Measurements from ENCODE around the gene HYI.

The HYI gene

DNA sequence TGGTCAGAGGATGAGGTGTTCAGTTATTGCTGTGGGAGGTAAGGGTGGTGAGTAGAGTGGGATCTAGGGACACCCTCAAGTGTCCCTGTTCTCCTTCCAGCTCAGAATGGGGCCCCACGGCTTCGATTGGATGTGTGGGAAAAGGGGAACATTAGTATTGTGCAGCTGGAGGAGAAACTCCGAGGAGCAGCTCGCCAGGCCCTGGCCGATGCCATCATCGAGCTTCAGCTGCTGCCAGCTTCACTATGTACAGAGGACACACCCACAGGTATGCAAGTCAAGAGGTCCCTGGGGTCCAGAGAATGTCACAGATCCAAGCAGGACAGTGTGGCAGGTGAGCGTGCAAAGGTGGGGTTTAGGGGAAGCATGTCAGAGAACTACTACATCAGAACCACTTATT lies 13.9 kb downstream of the HYI start:
- 100% methylated on average over 5 of the region's 7 CpGs for WGBS (ENCODE audit: insufficient coverage)
- CTCF ChIA-PET: interaction anchor here (1.3 to 1.8 kb wide), 3 partner anchors 11 to 213 kb away, joined by 3 read pairs; no protein-coding TSS in a partner anchor
- no peaks in the 10 kb centered on the region for H3K27me3 ChIP-seq (replicated peaks in 2 of 5; ENCODE audit: control insufficient read depth in 4 of 5, insufficient read depth in 5 of 5, low read length in 4 of 5)
- H3K9me3 ChIP-seq (ENCODE audit: control extremely low read depth in 1 of 5, control insufficient read depth in 4 of 5, insufficient read depth in 2 of 5, low read depth in 1 of 5, low read length in 4 of 5): no peaks in the 10 kb centered on the region
- H3K36me3 ChIP-seq (ENCODE audit: control insufficient read depth in 4 of 4, insufficient read depth in 4 of 4, low read length in 3 of 4): peaks cover 16 to 96% (median 76%) of the 10 kb centered on the region in 4 experiments
- DNase-seq: no peak
- no peaks in the 10 kb centered on the region for H3K4me1 ChIP-seq (ENCODE audit: control extremely low read depth in 1 of 4, control insufficient read depth in 4 of 4, insufficient read depth in 4 of 4, low read length in 3 of 4)
- POLR2A ChIA-PET: no interaction called here
- H3K4me3 ChIP-seq (ENCODE audit: control insufficient read depth in 1 of 7, extremely low read depth in 1 of 7, insufficient read depth in 4 of 7, low read depth in 2 of 7, low read length in 6 of 7): no peak overlapping the region
- no peak overlapping the region for H3K27ac ChIP-seq (ENCODE audit: insufficient read depth in 1 of 2, low read depth in 1 of 2, low read length in 2 of 2, poor library complexity in 1 of 2, severe bottlenecking in 2 of 2)

DNA sequence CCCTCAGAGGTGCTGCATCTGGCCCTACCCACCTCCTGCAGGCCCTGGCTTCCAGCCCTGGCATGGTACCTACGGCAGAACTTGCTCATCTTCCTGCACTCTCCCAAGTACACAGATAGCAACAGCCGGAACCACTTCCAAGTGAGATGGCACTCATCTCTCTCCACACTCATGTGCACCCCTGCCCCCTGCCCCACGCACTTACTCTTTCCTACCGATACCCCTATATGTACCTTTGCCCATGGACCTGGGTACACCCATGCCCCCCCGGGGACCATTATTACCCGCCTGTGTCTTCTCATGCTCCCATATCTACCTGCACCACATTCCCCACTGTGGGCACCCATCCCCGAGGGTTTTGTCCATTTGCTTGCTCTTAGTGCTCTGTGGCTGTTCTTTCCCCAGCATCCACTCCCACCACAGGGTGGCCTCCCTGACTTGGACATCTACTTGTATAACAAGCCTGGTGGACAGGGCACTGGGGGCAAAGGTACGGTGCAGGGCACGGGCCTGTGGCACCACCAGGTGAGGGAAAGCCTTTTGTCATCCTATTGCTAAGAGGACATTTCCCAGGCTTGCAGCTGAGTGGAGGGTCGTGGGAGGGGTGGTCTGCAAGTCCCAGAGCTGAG lies 14.7 kb downstream of the HYI start:
- POLR2A ChIA-PET: interaction anchor here (1.0 kb wide), 1 partner anchor 11 kb away, joined by 4 read pairs; no protein-coding TSS in a partner anchor
- no peaks in the 10 kb centered on the region for H3K4me1 ChIP-seq (ENCODE audit: control extremely low read depth in 1 of 4, control insufficient read depth in 4 of 4, insufficient read depth in 4 of 4, low read length in 3 of 4)
- DNase-seq: no peak
- 97% methylated on average over 6 of the region's 10 CpGs for WGBS (ENCODE audit: insufficient coverage)
- H3K27ac ChIP-seq (ENCODE audit: insufficient read depth in 1 of 2, low read depth in 1 of 2, low read length in 2 of 2, poor library complexity in 1 of 2, severe bottlenecking in 2 of 2): no peak overlapping the region
- CTCF ChIA-PET: interaction anchor here (1.3 to 1.8 kb wide), 2 partner anchors 24 to 212 kb away, joined by 3 read pairs; no protein-coding TSS in a partner anchor
- H3K9me3 ChIP-seq (ENCODE audit: control extremely low read depth in 1 of 5, control insufficient read depth in 4 of 5, insufficient read depth in 2 of 5, low read depth in 1 of 5, low read length in 4 of 5): no peaks in the 10 kb centered on the region
- H3K27me3 ChIP-seq (replicated peaks in 2 of 5; ENCODE audit: control insufficient read depth in 4 of 5, insufficient read depth in 5 of 5, low read length in 4 of 5): no peaks in the 10 kb centered on the region
- H3K4me3 ChIP-seq (ENCODE audit: control insufficient read depth in 1 of 7, extremely low read depth in 1 of 7, insufficient read depth in 4 of 7, low read depth in 2 of 7, low read length in 6 of 7): no peak overlapping the region
- H3K36me3 ChIP-seq (ENCODE audit: control insufficient read depth in 4 of 4, insufficient read depth in 4 of 4, low read length in 3 of 4): peaks cover 20 to 96% (median 77%) of the 10 kb centered on the region in 4 experiments

DNA sequence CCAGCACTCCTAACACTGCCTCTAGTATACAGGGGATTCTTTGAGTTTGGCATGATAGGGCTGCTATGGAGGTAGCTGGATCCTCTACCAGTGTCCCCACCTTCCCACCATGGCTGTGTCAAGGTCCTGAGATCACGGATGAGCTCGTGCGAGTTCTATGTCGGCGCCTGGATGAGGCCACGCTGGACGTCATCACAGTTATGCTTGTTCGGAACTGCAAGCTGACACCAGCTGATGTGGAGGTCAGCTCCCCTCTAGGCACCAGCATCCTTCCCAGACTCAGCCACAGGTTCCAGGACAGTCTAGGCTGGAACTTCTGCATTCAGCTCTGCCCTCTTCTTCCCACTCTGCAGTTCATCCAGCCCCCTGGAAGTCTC lies 15.2 kb downstream of the HYI start:
- 99% methylated on average over 8 of the region's 8 CpGs for WGBS (ENCODE audit: insufficient coverage)
- H3K36me3 ChIP-seq (ENCODE audit: control insufficient read depth in 4 of 4, insufficient read depth in 4 of 4, low read length in 3 of 4): peaks cover 20 to 96% (median 79%) of the 10 kb centered on the region in 4 experiments
- POLR2A ChIA-PET: interaction anchor here (1.0 kb wide), 1 partner anchor 10 kb away, joined by 4 read pairs; no protein-coding TSS in a partner anchor

DNA sequence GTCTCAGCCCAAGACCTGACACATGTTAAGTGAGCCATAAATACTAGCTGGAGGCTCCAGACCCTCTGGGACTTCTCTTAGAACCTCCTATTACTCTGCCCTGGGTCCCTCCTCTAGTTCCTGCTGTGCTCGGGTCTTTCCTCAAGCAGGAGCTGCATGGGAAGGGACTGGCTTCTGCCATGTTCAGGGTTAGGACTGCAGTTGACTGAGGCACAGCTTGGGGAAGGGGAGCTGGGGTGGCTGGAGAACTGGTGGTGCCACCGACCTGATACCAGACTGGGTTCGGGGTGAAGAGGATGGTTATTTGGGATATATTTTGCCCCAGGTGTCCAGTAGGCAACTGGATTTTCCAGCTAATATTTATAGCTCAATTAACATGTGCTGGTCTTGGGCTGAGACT lies 15.7 kb downstream of the HYI start:
- no peaks in the 10 kb centered on the region for H3K27me3 ChIP-seq (replicated peaks in 2 of 5; ENCODE audit: control insufficient read depth in 4 of 5, insufficient read depth in 5 of 5, low read length in 4 of 5)
- WGBS (ENCODE audit: insufficient coverage): 100% methylated on average over 2 of the region's 3 CpGs
- no peaks in the 10 kb centered on the region for H3K9me3 ChIP-seq (ENCODE audit: control extremely low read depth in 1 of 5, control insufficient read depth in 4 of 5, insufficient read depth in 2 of 5, low read depth in 1 of 5, low read length in 4 of 5)
- H3K4me1 ChIP-seq (ENCODE audit: control extremely low read depth in 1 of 4, control insufficient read depth in 4 of 4, insufficient read depth in 4 of 4, low read length in 3 of 4): no peaks in the 10 kb centered on the region
- no peak overlapping the region for H3K27ac ChIP-seq (ENCODE audit: insufficient read depth in 1 of 2, low read depth in 1 of 2, low read length in 2 of 2, poor library complexity in 1 of 2, severe bottlenecking in 2 of 2)
- H3K4me3 ChIP-seq (ENCODE audit: control insufficient read depth in 1 of 7, extremely low read depth in 1 of 7, insufficient read depth in 4 of 7, low read depth in 2 of 7, low read length in 6 of 7): no peak overlapping the region
- POLR2A ChIA-PET: interaction anchor here (1.0 kb wide), 1 partner anchor 9 kb away, joined by 4 read pairs; no protein-coding TSS in a partner anchor
- CTCF ChIA-PET: interaction anchor here (1.8 kb wide), 1 partner anchor 211 kb away, joined by 3 read pairs; no protein-coding TSS in a partner anchor
- peaks cover 20 to 94% (median 79%) of the 10 kb centered on the region in 4 experiments for H3K36me3 ChIP-seq (ENCODE audit: control insufficient read depth in 4 of 4, insufficient read depth in 4 of 4, low read length in 3 of 4)
- DNase-seq: no peak

More for the DNA sequence above, 15.2 kb downstream of the HYI start:
- Histone ChIP-seq H3K4me3 (ENCODE audit: control insufficient read depth in 1 of 7, extremely low read depth in 1 of 7, insufficient read depth in 4 of 7, low read depth in 2 of 7, low read length in 6 of 7) (no peak overlapping the region), H3K27ac (ENCODE audit: insufficient read depth in 1 of 2, low read depth in 1 of 2, low read length in 2 of 2, poor library complexity in 1 of 2, severe bottlenecking in 2 of 2) (no peak overlapping the region), H3K9me3 (ENCODE audit: control extremely low read depth in 1 of 5, control insufficient read depth in 4 of 5, insufficient read depth in 2 of 5, low read depth in 1 of 5, low read length in 4 of 5) (no peaks in the 10 kb centered on the region), H3K4me1 (ENCODE audit: control extremely low read depth in 1 of 4, control insufficient read depth in 4 of 4, insufficient read depth in 4 of 4, low read length in 3 of 4) (no peaks in the 10 kb centered on the region), H3K27me3 (replicated peaks in 2 of 5; ENCODE audit: control insufficient read depth in 4 of 5, insufficient read depth in 5 of 5, low read length in 4 of 5) (no peaks in the 10 kb centered on the region)
- DNase-seq: no peak
- CTCF ChIA-PET: interaction anchor here (1.8 kb wide), 1 partner anchor 211 kb away, joined by 3 read pairs; no protein-coding TSS in a partner anchor

DNA sequence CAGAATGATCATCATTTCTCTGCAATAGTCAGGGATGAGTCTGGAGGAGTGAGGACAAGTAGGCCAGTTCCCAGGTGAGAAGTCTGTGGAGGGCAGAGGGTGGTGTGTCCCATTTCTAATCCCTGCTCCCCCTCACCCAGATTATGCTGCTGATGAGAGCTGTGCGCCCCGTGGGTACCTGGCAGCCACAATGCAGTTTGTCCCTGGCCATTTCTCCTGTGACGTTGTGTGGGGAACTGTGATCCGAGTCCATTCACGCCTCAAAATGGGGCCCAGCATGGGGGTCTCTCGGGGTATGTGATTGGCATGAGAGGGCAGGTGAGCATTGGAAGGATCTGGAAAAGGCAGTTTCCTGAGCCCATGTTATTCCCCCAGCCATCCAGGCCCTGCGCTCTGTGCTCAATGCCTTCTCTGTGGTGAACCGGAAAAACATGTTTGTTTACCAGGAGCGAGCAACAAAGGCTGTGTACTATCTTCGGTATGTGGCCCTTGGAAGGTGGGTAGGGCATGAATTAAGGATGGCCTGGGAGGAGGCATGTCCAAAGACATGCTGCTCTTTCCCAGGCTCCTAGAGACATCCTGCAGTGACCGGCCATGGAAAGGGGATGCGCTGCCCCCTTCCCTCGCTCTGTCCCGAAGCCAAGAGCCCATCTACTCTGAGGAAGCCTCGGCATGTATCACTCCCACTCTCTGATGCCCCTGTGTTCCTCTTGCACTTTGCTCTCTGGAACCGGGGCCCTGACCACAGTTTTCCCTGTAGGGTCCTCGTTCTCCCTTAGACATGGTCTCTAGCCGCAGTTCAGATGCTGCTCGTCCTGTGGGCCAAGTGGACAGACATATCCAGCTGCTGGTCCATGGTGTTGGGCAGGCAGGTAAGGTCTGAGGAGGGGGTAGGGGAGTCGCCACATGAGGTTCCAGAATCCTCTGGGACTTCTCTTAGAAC lies 16.4 kb downstream of the HYI start:
- no peaks in the 10 kb centered on the region for H3K27me3 ChIP-seq (replicated peaks in 2 of 5; ENCODE audit: control insufficient read depth in 4 of 5, insufficient read depth in 5 of 5, low read length in 4 of 5)
- ChIA-PET CTCF (no interaction called here), POLR2A (no interaction called here)
- H3K27ac ChIP-seq (ENCODE audit: insufficient read depth in 1 of 2, low read depth in 1 of 2, low read length in 2 of 2, poor library complexity in 1 of 2, severe bottlenecking in 2 of 2): no peak overlapping the region
- no peaks in the 10 kb centered on the region for H3K9me3 ChIP-seq (ENCODE audit: control extremely low read depth in 1 of 5, control insufficient read depth in 4 of 5, insufficient read depth in 2 of 5, low read depth in 1 of 5, low read length in 4 of 5)
- no peak for DNase-seq
- peaks cover 20 to 94% (median 79%) of the 10 kb centered on the region in 4 experiments for H3K36me3 ChIP-seq (ENCODE audit: control insufficient read depth in 4 of 4, insufficient read depth in 4 of 4, low read length in 3 of 4)
- WGBS (ENCODE audit: insufficient coverage): 97% methylated on average over 16 of the region's 20 CpGs
- no peak overlapping the region for H3K4me3 ChIP-seq (ENCODE audit: control insufficient read depth in 1 of 7, extremely low read depth in 1 of 7, insufficient read depth in 4 of 7, low read depth in 2 of 7, low read length in 6 of 7)
- H3K4me1 ChIP-seq (ENCODE audit: control extremely low read depth in 1 of 4, control insufficient read depth in 4 of 4, insufficient read depth in 4 of 4, low read length in 3 of 4): no peaks in the 10 kb centered on the region

DNA sequence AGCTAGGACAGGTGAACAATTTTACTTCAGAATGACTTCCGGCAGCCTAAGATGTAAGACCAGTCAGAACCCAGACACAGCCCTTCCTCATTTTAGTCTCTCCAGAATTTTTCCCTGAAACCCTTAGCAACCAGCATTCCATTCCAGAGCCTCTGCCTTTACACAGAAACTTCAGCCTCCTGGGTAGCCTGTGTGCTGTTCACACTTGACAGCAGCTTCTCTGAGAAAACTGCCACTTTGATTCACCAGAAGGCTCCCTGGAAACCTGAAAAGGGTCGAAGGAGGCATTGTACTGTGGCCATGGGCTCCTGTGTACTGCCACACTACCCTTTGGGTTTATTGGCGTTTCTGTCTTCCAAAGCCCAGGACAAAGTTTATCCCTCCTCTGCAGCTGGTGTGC lies 17.4 kb downstream of the HYI start:
- Histone ChIP-seq H3K27ac (ENCODE audit: insufficient read depth in 1 of 2, low read depth in 1 of 2, low read length in 2 of 2, poor library complexity in 1 of 2, severe bottlenecking in 2 of 2) (no peak overlapping the region), H3K36me3 (ENCODE audit: control insufficient read depth in 4 of 4, insufficient read depth in 4 of 4, low read length in 3 of 4) (peaks cover 21 to 96% (median 82%) of the 10 kb centered on the region in 4 experiments), H3K27me3 (replicated peaks in 2 of 5; ENCODE audit: control insufficient read depth in 4 of 5, insufficient read depth in 5 of 5, low read length in 4 of 5) (no peaks in the 10 kb centered on the region), H3K4me1 (ENCODE audit: control extremely low read depth in 1 of 4, control insufficient read depth in 4 of 4, insufficient read depth in 4 of 4, low read length in 3 of 4) (no peaks in the 10 kb centered on the region), H3K9me3 (ENCODE audit: control extremely low read depth in 1 of 5, control insufficient read depth in 4 of 5, insufficient read depth in 2 of 5, low read depth in 1 of 5, low read length in 4 of 5) (no peaks in the 10 kb centered on the region), H3K4me3 (ENCODE audit: control insufficient read depth in 1 of 7, extremely low read depth in 1 of 7, insufficient read depth in 4 of 7, low read depth in 2 of 7, low read length in 6 of 7) (no peak overlapping the region)
- ChIA-PET CTCF (no interaction called here), POLR2A (no interaction called here)
- WGBS (ENCODE audit: insufficient coverage): 94% methylated on average over 2 of the region's 3 CpGs
- no peak for DNase-seq
